Neural cell (in vitro differentiated cells): ENCODE results near the gene PODN.

ENCODE experiments used
- CTCF ChIP-seq: fragments of 450-650 bp; IDR thresholded peaks from 2 replicates; pipeline ENCODE4 v1.5.1; 2014; ENCODE audit warnings: antibody characterized with exemption, mild to moderate bottlenecking, moderate library complexity; ENCODE audit not compliant: poor library complexity, severe bottlenecking
- EP300 ChIP-seq: fragments of 450-650 bp; conservative IDR thresholded peaks from 2 replicates; pipeline ENCODE4 v1.6.1; 2014; ENCODE audit warnings: antibody characterized with exemption, mild to moderate bottlenecking, moderate library complexity; ENCODE audit not compliant: poor library complexity, severe bottlenecking
- EZH2 ChIP-seq: fragments of 200-600, 300-800 bp; shearing (Covaris generic), sonication (generic); IDR thresholded peaks from 2 replicates; pipeline ENCODE4 v1.6.1; 2014; ENCODE audit warnings: antibody characterized with exemption, low read length, borderline replicate concordance, mild to moderate bottlenecking; ENCODE audit not compliant: insufficient read depth, poor library complexity, severe bottlenecking
- MXI1 ChIP-seq: fragments of 450-650 bp; conservative IDR thresholded peaks from 2 replicates; pipeline ENCODE4 v1.6.1; 2014; ENCODE audit warnings: antibody characterized with exemption, mild to moderate bottlenecking; ENCODE audit not compliant: poor library complexity, severe bottlenecking
- POLR2AphosphoS5 ChIP-seq: IDR thresholded peaks from 2 replicates; pipeline ENCODE4 v1.6.1; 2012
- RAD21 ChIP-seq: fragments of 450-650 bp; conservative IDR thresholded peaks from 2 replicates; pipeline ENCODE4 v1.6.1; 2014; ENCODE audit warnings: antibody characterized with exemption, mild to moderate bottlenecking, moderate library complexity
- TAF1 ChIP-seq: IDR thresholded peaks from 2 replicates; pipeline ENCODE4 v1.6.1; 2012; ENCODE audit warnings: low read depth

GRCh38 chr1:53046930-53047329 lies 15.1 kb upstream of the PODN start:
- TF ChIP-seq POLR2AphosphoS5 (peak; percentile 53), CTCF (no peak), EZH2 (no peak), EP300 (peak; percentile 39), TAF1 (no peak), RAD21 (no peak), MXI1 (no peak)
